Measurements from ENCODE around the gene GLIS2. TPM values are rescaled to one million over a fixed set of nuclear protein-coding genes. Genes with fewer than 3 reads are reported as not detected.

Gene GLIS2
- total and polyA plus RNA-seq, 5 donors from 2014 or later: 0.03 TPM; not detected in 4

- peaks cover 0 to 1% (median 0%) of the 10 kb centered on the region in 7 donors for H3K9me3 Mint-ChIP-seq
- Histone ChIP-seq H3K27ac (ENCODE audit: insufficient read depth, low read length, poor library complexity, severe bottlenecking) (no peak overlapping the region), H3K4me1 (ENCODE audit: control insufficient read depth, insufficient read depth, low read length, poor library complexity, severe bottlenecking) (no peaks in the 10 kb centered on the region), H3K36me3 (ENCODE audit: control insufficient read depth, insufficient read depth, low read length) (peaks cover 72% of the 10 kb centered on the region), H3K4me3 (ENCODE audit: low read depth, low read length) (no peak overlapping the region), H3K27me3 (ENCODE audit: control insufficient read depth, insufficient read depth, low read length) (no peaks in the 10 kb centered on the region), H3K9me3 (ENCODE audit: control insufficient read depth in 2 of 2, low read length in 2 of 2) (no peaks in the 10 kb centered on the region)
- no peak overlapping the region for H3K4me3 Mint-ChIP-seq
- DNase-seq (no peak), ATAC-seq (ENCODE audit: low read depth in 2 of 2) (no peak)
- no peak overlapping the region for H3K27ac Mint-ChIP-seq
- H3K27me3 Mint-ChIP-seq: no peaks in the 10 kb centered on the region
- H3K36me3 Mint-ChIP-seq: peaks cover 12% of the 10 kb centered on the region
- peaks cover 0 to 3% (median 0%) of the 10 kb centered on the region in 4 donors for H3K4me1 Mint-ChIP-seq
Observed at GRCh38 chr16:4361944-4362311, 46.1 kb downstream of the GLIS2 start.

- no peaks in the 10 kb centered on the region for H3K27me3 Mint-ChIP-seq
- peak overlapping the region in 1 of 3 donors; percentile 77 for H3K27ac Mint-ChIP-seq
- no peak for DNase-seq
- Histone ChIP-seq H3K9me3 (ENCODE audit: control insufficient read depth in 2 of 2, low read length in 2 of 2) (no peaks in the 10 kb centered on the region), H3K27me3 (ENCODE audit: control insufficient read depth, insufficient read depth, low read length) (no peaks in the 10 kb centered on the region), H3K4me3 (ENCODE audit: low read depth, low read length) (no peak overlapping the region), H3K4me1 (ENCODE audit: control insufficient read depth, insufficient read depth, low read length, poor library complexity, severe bottlenecking) (no peaks in the 10 kb centered on the region), H3K27ac (ENCODE audit: insufficient read depth, low read length, poor library complexity, severe bottlenecking) (no peak overlapping the region), H3K36me3 (ENCODE audit: control insufficient read depth, insufficient read depth, low read length) (peaks cover 72% of the 10 kb centered on the region)
- ATAC-seq (ENCODE audit: low read depth in 2 of 2): no peak
- H3K4me3 Mint-ChIP-seq: no peak overlapping the region
- H3K36me3 Mint-ChIP-seq: peaks cover 15% of the 10 kb centered on the region
- H3K9me3 Mint-ChIP-seq: peaks cover 0 to 1% (median 0%) of the 10 kb centered on the region in 7 donors
- peaks cover 0 to 8% (median 0%) of the 10 kb centered on the region in 4 donors for H3K4me1 Mint-ChIP-seq
Observed at GRCh38 chr16:4362476-4363135, 46.7 kb downstream of the GLIS2 start.

- Mint-ChIP-seq H3K9me3 (no peaks in the 10 kb centered on the region), H3K4me3 (no peak overlapping the region), H3K27me3 (no peaks in the 10 kb centered on the region), H3K4me1 (peaks cover 0 to 9% (median 0%) of the 10 kb centered on the region in 4 donors), H3K27ac (no peak overlapping the region), H3K36me3 (peaks cover 11% of the 10 kb centered on the region)
- H3K4me1 ChIP-seq (ENCODE audit: control insufficient read depth, insufficient read depth, low read length, poor library complexity, severe bottlenecking): no peaks in the 10 kb centered on the region
- no peak overlapping the region for H3K27ac ChIP-seq (ENCODE audit: insufficient read depth, low read length, poor library complexity, severe bottlenecking)
- DNase-seq (no peak), ATAC-seq (ENCODE audit: low read depth in 2 of 2) (no peak)
- no peaks in the 10 kb centered on the region for H3K9me3 ChIP-seq (ENCODE audit: control insufficient read depth in 2 of 2, low read length in 2 of 2)
- no peaks in the 10 kb centered on the region for H3K27me3 ChIP-seq (ENCODE audit: control insufficient read depth, insufficient read depth, low read length)
- H3K36me3 ChIP-seq (ENCODE audit: control insufficient read depth, insufficient read depth, low read length): peaks cover 60% of the 10 kb centered on the region
- H3K4me3 ChIP-seq (ENCODE audit: low read depth, low read length): no peak overlapping the region
Observed at GRCh38 chr16:4364196-4365013, 48.5 kb downstream of the GLIS2 start.

- Mint-ChIP-seq H3K4me1 (peaks cover 0 to 11% (median 0%) of the 10 kb centered on the region in 4 donors), H3K36me3 (peaks cover 11% of the 10 kb centered on the region), H3K9me3 (no peaks in the 10 kb centered on the region), H3K4me3 (no peak overlapping the region), H3K27ac (no peak overlapping the region), H3K27me3 (no peaks in the 10 kb centered on the region)
- H3K27ac ChIP-seq (ENCODE audit: insufficient read depth, low read length, poor library complexity, severe bottlenecking): no peak overlapping the region
- H3K4me1 ChIP-seq (ENCODE audit: control insufficient read depth, insufficient read depth, low read length, poor library complexity, severe bottlenecking): no peaks in the 10 kb centered on the region
- ATAC-seq (ENCODE audit: low read depth in 2 of 2) (no peak), DNase-seq (no peak)
- H3K4me3 ChIP-seq (ENCODE audit: low read depth, low read length): no peak overlapping the region
- no peaks in the 10 kb centered on the region for H3K9me3 ChIP-seq (ENCODE audit: control insufficient read depth in 2 of 2, low read length in 2 of 2)
- peaks cover 59% of the 10 kb centered on the region for H3K36me3 ChIP-seq (ENCODE audit: control insufficient read depth, insufficient read depth, low read length)
- H3K27me3 ChIP-seq (ENCODE audit: control insufficient read depth, insufficient read depth, low read length): no peaks in the 10 kb centered on the region
Observed at GRCh38 chr16:4365014-4365406, 49.1 kb downstream of the GLIS2 start.

GRCh38 chr16:4365615-4366014, 49.7 kb downstream of the GLIS2 start:
- Histone ChIP-seq H3K4me1 (ENCODE audit: control insufficient read depth, insufficient read depth, low read length, poor library complexity, severe bottlenecking) (no peaks in the 10 kb centered on the region), H3K4me3 (ENCODE audit: low read depth, low read length) (no peak overlapping the region), H3K36me3 (ENCODE audit: control insufficient read depth, insufficient read depth, low read length) (peaks cover 53% of the 10 kb centered on the region), H3K27me3 (ENCODE audit: control insufficient read depth, insufficient read depth, low read length) (no peaks in the 10 kb centered on the region), H3K27ac (ENCODE audit: insufficient read depth, low read length, poor library complexity, severe bottlenecking) (no peak overlapping the region), H3K9me3 (ENCODE audit: control insufficient read depth in 2 of 2, low read length in 2 of 2) (no peaks in the 10 kb centered on the region)
- Mint-ChIP-seq H3K4me1 (peaks cover 0 to 13% (median 0%) of the 10 kb centered on the region in 4 donors), H3K4me3 (no peak overlapping the region), H3K9me3 (no peaks in the 10 kb centered on the region), H3K27me3 (no peaks in the 10 kb centered on the region), H3K36me3 (peaks cover 11% of the 10 kb centered on the region), H3K27ac (no peak overlapping the region)
- no peak for DNase-seq
- no peak for ATAC-seq (ENCODE audit: low read depth in 2 of 2)

- DNase-seq: no peak
- ATAC-seq (ENCODE audit: low read depth in 2 of 2): no peak
- Histone ChIP-seq H3K27ac (ENCODE audit: insufficient read depth, low read length, poor library complexity, severe bottlenecking) (no peak overlapping the region), H3K36me3 (ENCODE audit: control insufficient read depth, insufficient read depth, low read length) (peaks cover 51% of the 10 kb centered on the region), H3K9me3 (ENCODE audit: control insufficient read depth in 2 of 2, low read length in 2 of 2) (no peaks in the 10 kb centered on the region), H3K27me3 (ENCODE audit: control insufficient read depth, insufficient read depth, low read length) (no peaks in the 10 kb centered on the region), H3K4me3 (ENCODE audit: low read depth, low read length) (no peak overlapping the region), H3K4me1 (ENCODE audit: control insufficient read depth, insufficient read depth, low read length, poor library complexity, severe bottlenecking) (no peaks in the 10 kb centered on the region)
- Mint-ChIP-seq H3K4me3 (no peak overlapping the region), H3K36me3 (peaks cover 11% of the 10 kb centered on the region), H3K27ac (no peak overlapping the region), H3K4me1 (peaks cover 0 to 13% (median 0%) of the 10 kb centered on the region in 4 donors), H3K9me3 (no peaks in the 10 kb centered on the region), H3K27me3 (no peaks in the 10 kb centered on the region)
Observed at GRCh38 chr16:4366016-4366415, 50.1 kb downstream of the GLIS2 start.

GRCh38 chr16:4367393-4367856, 51.6 kb downstream of the GLIS2 start:
- Mint-ChIP-seq H3K9me3 (no peaks in the 10 kb centered on the region), H3K4me1 (peaks cover 0 to 19% (median 2%) of the 10 kb centered on the region in 4 donors), H3K27ac (peak overlapping the region in 1 of 3 donors; percentile 26), H3K27me3 (no peaks in the 10 kb centered on the region), H3K4me3 (peak overlapping the region in 1 of 4 donors; percentile 32), H3K36me3 (peaks cover 11% of the 10 kb centered on the region)
- Histone ChIP-seq H3K27ac (ENCODE audit: insufficient read depth, low read length, poor library complexity, severe bottlenecking) (no peak overlapping the region), H3K36me3 (ENCODE audit: control insufficient read depth, insufficient read depth, low read length) (peaks cover 38% of the 10 kb centered on the region), H3K27me3 (ENCODE audit: control insufficient read depth, insufficient read depth, low read length) (no peaks in the 10 kb centered on the region), H3K9me3 (ENCODE audit: control insufficient read depth in 2 of 2, low read length in 2 of 2) (no peaks in the 10 kb centered on the region), H3K4me1 (ENCODE audit: control insufficient read depth, insufficient read depth, low read length, poor library complexity, severe bottlenecking) (peaks cover 9% of the 10 kb centered on the region), H3K4me3 (ENCODE audit: low read depth, low read length) (no peak overlapping the region)
- DNase-seq (no peak), ATAC-seq (ENCODE audit: low read depth in 2 of 2) (no peak)
